GM18507 (cell line): Measurements from ENCODE around the gene DNASE1.
"Not testable (repeated sequence)": the region's sequence is repeated elsewhere in the genome, so short reads cannot be mapped to it uniquely, and the experiment has no call there.

ENCODE experiments used
- DNase-seq: peaks from one replicate; pipeline ENCODE4 v3.0.0; 2011; ENCODE audit warnings: low read depth; ENCODE audit not compliant: insufficient read length; ENCODE audit errors: extremely low spot score
- FAIRE-seq: peaks from 2 replicates; lab custom pipeline; 2011; peaks lifted over from hg19 to GRCh38; lab: Jason Lieb, UNC

DNASE1 gene

GRCh38 chr16:3640632-3641501 is 13.6 kb upstream of the DNASE1 start:
- DNase-seq (no peak), FAIRE-seq (no peak)

- DNase-seq (no peak), FAIRE-seq (no peak)
Measured at GRCh38 chr16:3641801-3642396, 12.6 kb upstream of the DNASE1 start.

- no peak for FAIRE-seq
- DNase-seq = no peak
Measured at GRCh38 chr16:3642397-3643094, 11.9 kb upstream of the DNASE1 start.

- FAIRE-seq (no peak), DNase-seq (no peak)
Measured at GRCh38 chr16:3643095-3643730, 11.3 kb upstream of the DNASE1 start.

- FAIRE-seq (no peak), DNase-seq (no peak)
Measured at GRCh38 chr16:3645108-3645503, 9.4 kb upstream of the DNASE1 start.

- FAIRE-seq = no peak
- DNase-seq = no peak
Measured at GRCh38 chr16:3645504-3646347, 8.8 kb upstream of the DNASE1 start.

GRCh38 chr16:3646348-3646920 is 8.1 kb upstream of the DNASE1 start:
- DNase-seq (no peak), FAIRE-seq (no peak)

- DNase-seq (no peak), FAIRE-seq (no peak)
Measured at GRCh38 chr16:3650631-3651265, 3.7 kb upstream of the DNASE1 start.

- FAIRE-seq (no peak), DNase-seq (no peak)
Measured at GRCh38 chr16:3651461-3652372, 2.8 kb upstream of the DNASE1 start.

GRCh38 chr16:3652373-3653195 is 1.9 kb upstream of the DNASE1 start:
- FAIRE-seq = no peak
- DNase-seq = no peak

GRCh38 chr16:3655030-3655395 is 522 bp downstream of the DNASE1 start:
- no peak for FAIRE-seq
- no peak for DNase-seq

GRCh38 chr16:3655396-3656159 is 1.1 kb downstream of the DNASE1 start:
- FAIRE-seq (no peak), DNase-seq (no peak)

GRCh38 chr16:3656160-3656490 is 1.6 kb downstream of the DNASE1 start:
- FAIRE-seq, DNase-seq: not testable (repeated sequence)

- FAIRE-seq (no peak), DNase-seq (no peak)
Measured at GRCh38 chr16:3656491-3657468, 2.3 kb downstream of the DNASE1 start.

GRCh38 chr16:3659251-3659650 is 4.8 kb downstream of the DNASE1 start:
- no peak for FAIRE-seq
- no peak for DNase-seq
